Astrocyte of the spinal cord (primary cell): ENCODE data around the gene LHFPL3.
"Not testable (repeated sequence)": the region's sequence is repeated elsewhere in the genome, so short reads cannot be mapped to it uniquely, and the experiment has no call there.

Experiments used
- DNase-seq: peaks from one replicate; pipeline ENCODE4 v3.0.0; 2011; ENCODE audit warnings: low read depth, low spot score
- H3K4me3 ChIP-seq: 2 replicates; pipeline ENCODE4 v1.5.1; 2011; ENCODE audit warnings: low read depth, mild to moderate bottlenecking, low read length, moderate library complexity
- CTCF ChIP-seq: IDR thresholded peaks from 2 replicates; pipeline ENCODE4 v1.5.1; 2012; ENCODE audit warnings: low read depth, mild to moderate bottlenecking, low read length, inconsistent platforms
- in situ Hi-C: cut with HindIII; loops from 2 replicates; pipeline ENCODE4 v1.10.0; 2017; ENCODE audit warnings: low sequenced_read_pairs

LHFPL3 gene

DNA sequence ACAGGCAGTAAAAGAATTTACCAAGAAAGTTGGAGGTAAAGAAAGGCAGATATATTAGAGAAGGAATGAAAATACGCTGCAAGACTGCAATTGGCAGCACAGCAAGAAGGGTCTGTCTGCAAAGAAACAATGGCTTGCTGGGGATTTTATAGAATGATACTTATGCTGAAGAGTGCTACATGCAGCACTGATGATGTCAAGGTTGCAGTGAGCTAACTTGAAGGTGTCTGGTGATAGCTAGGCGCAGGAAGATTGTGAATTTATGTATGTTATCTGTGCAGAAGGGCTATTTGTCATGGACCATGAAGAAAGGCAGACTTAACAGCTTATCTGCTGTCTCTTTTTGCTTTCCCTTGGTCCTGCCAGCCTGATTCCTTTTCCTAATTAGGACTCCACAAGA, 366.3 kb downstream of the LHFPL3 start:
- in situ Hi-C loops: no loop called here
- no peak for DNase-seq
- no peak for TF ChIP-seq CTCF
- no peak overlapping the region for H3K4me3 ChIP-seq

- DNase-seq: no peak
- TF ChIP-seq CTCF: no peak
- in situ Hi-C loops: no loop called here
- no peak overlapping the region for H3K4me3 ChIP-seq
Measured at GRCh38 chr7:104695563-104695962, 367.2 kb downstream of the LHFPL3 start.

GRCh38 chr7:104700336-104700735, 371.9 kb downstream of the LHFPL3 start:
- in situ Hi-C loops: no loop called here
- no peak for TF ChIP-seq CTCF
- H3K4me3 ChIP-seq: no peak overlapping the region
- DNase-seq: no peak

DNA sequence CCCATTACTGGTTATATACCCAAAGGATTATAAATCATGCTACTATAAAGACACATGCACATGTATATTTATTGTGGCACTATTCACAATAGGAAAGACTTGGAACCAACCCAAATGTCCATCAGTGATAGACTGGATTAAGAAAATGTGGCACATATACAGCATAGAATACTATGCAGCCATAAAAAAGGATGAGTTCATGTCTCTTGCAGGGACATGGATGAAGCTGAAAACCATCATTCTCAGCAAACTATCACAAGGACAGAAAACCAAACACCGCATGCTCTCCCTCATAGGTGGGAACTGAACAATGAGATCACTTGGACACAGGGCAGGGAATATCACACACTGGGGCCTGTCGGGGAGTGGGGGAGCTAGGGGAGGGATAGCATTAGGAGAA, 392.6 kb downstream of the LHFPL3 start:
- in situ Hi-C loops, H3K4me3 ChIP-seq: not testable (repeated sequence)

GRCh38 chr7:104723001-104723400, 394.6 kb downstream of the LHFPL3 start:
- no peak overlapping the region for H3K4me3 ChIP-seq
- in situ Hi-C loops: no loop called here
- DNase-seq: no peak
- no peak for TF ChIP-seq CTCF

More for the DNA sequence above, 392.6 kb downstream of the LHFPL3 start:
- DNase-seq: not testable (repeated sequence)

- no peak for DNase-seq
- no peak for TF ChIP-seq CTCF
Measured at GRCh38 chr7:104758504-104758903, 430.1 kb downstream of the LHFPL3 start.

DNA sequence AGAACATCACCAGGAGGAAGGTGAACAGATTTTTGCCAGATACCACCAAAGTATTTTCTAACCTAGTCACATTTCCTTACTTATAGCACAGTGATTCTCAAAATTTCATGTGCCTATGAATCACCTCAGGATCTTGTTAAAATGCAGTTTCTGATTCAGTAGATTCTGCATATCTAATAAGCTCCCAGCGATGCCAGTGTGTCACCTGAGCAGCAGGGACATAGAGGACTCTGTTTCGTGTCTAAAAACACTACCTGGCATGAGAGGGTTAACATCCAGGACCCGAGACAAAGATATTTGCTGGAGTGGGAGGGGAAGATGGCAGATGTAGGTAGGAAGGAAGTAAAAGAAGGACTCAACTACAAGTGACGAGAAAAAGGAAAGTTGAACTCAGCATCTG, 433.5 kb downstream of the LHFPL3 start:
- DNase-seq: no peak
- in situ Hi-C loops: no loop called here
- H3K4me3 ChIP-seq: no peak overlapping the region
- no peak for TF ChIP-seq CTCF

More at GRCh38 chr7:104758504-104758903, 430.1 kb downstream of the LHFPL3 start:
- no peak overlapping the region for H3K4me3 ChIP-seq
- in situ Hi-C loops: no loop called here
